Measurements from ENCODE around the gene F9. TPM values are rescaled to one million over a fixed set of nuclear protein-coding genes. Genes with fewer than 3 reads are reported as not detected.

F9 gene
- total RNA-seq (2022) (not detected in 2 replicates), Bru-seq, nascent RNA (not detected), BruChase-seq, experiment 1, labeled RNA remaining after a 2-hour chase (percentile 3 among the genes with signal in this experiment), BruChase-seq, experiment 2, labeled RNA remaining after a 6-hour chase (not detected)
- long read RNA-seq, result 0 reads

- Histone ChIP-seq H3K27me3 (replicated peaks; ENCODE audit: control insufficient read depth, insufficient read depth, low read length) (no peaks in the 10 kb centered on the region), H3K4me3 (ENCODE audit: low read depth, low read length) (no peak within 1 kb of the TSS), H3K36me3 (ENCODE audit: control insufficient read depth, insufficient read depth, low read length) (no peaks in the 10 kb centered on the region), H3K9me3 (no peaks in the 10 kb centered on the region), H3K4me1 (no peaks in the 10 kb centered on the region)
- intact Hi-C loops (cut with micrococcal nuclease; ENCODE audit: unreplicated experiment), result no loop called here
- POLR2A ChIA-PET, result no interaction called here
- peaks cover 4% of the 10 kb centered on the region for H3K27me3 Mint-ChIP-seq (ENCODE audit: insufficient read depth, unreplicated experiment)
- no peak for DNase-seq
- CTCF ChIA-PET, result no interaction called here
- H3K9me3 Mint-ChIP-seq (ENCODE audit: unreplicated experiment), result no peaks in the 10 kb centered on the region
- no peak for TF ChIP-seq CTCF (IDR thresholded peaks at IDR 0.05; ENCODE audit: insufficient read depth in 1 of 2, low read depth in 1 of 2, low read length in 1 of 2, severe bottlenecking in 1 of 2, unreplicated experiment in 1 of 2)
- no peak within 1 kb of the TSS for H3K27ac Mint-ChIP-seq (ENCODE audit: unreplicated experiment)
- no peaks in the 10 kb centered on the region for H3K4me1 Mint-ChIP-seq (ENCODE audit: low read depth, unreplicated experiment)
- H3K36me3 Mint-ChIP-seq (ENCODE audit: insufficient read depth, unreplicated experiment), result no peaks in the 10 kb centered on the region
- no TSS peak for BruUV-seq (replicated peaks)
- no peak within 1 kb of the TSS for H3K4me3 Mint-ChIP-seq (ENCODE audit: unreplicated experiment)
Observed at GRCh38 chrX:139530550-139530949, at the start of gene F9. Gene F9, plus strand, starts transcription at chrX:139530739. Its CDS starts 26 bp downstream, at chrX:139530765.

GRCh38 chrX:139483699-139484098, 46.8 kb upstream of the F9 start:
- H3K27me3 Mint-ChIP-seq (ENCODE audit: insufficient read depth, unreplicated experiment), result peaks cover 3% of the 10 kb centered on the region
- no peaks in the 10 kb centered on the region for H3K4me1 Mint-ChIP-seq (ENCODE audit: low read depth, unreplicated experiment)
- no peaks in the 10 kb centered on the region for H3K9me3 ChIP-seq
- H3K27ac Mint-ChIP-seq (ENCODE audit: unreplicated experiment), result no peak overlapping the region
- POLR2A ChIA-PET, result no interaction called here
- no peaks in the 10 kb centered on the region for H3K4me1 ChIP-seq
- no peak for DNase-seq
- no peaks in the 10 kb centered on the region for H3K9me3 Mint-ChIP-seq (ENCODE audit: unreplicated experiment)
- no peaks in the 10 kb centered on the region for H3K27me3 ChIP-seq (replicated peaks; ENCODE audit: control insufficient read depth, insufficient read depth, low read length)
- TF ChIP-seq CTCF (IDR thresholded peaks at IDR 0.05; ENCODE audit: insufficient read depth in 1 of 2, low read depth in 1 of 2, low read length in 1 of 2, severe bottlenecking in 1 of 2, unreplicated experiment in 1 of 2), result no peak
- H3K36me3 Mint-ChIP-seq (ENCODE audit: insufficient read depth, unreplicated experiment), result no peaks in the 10 kb centered on the region
- no TSS peak for BruUV-seq (replicated peaks)
- intact Hi-C loops (cut with micrococcal nuclease; ENCODE audit: unreplicated experiment), result no loop called here
- no peaks in the 10 kb centered on the region for H3K36me3 ChIP-seq (ENCODE audit: control insufficient read depth, insufficient read depth, low read length)
- CTCF ChIA-PET, result no interaction called here
- no peak overlapping the region for H3K4me3 Mint-ChIP-seq (ENCODE audit: unreplicated experiment)
- H3K4me3 ChIP-seq (ENCODE audit: low read depth, low read length), result no peak overlapping the region

- ChIA-PET POLR2A (no interaction called here), CTCF (no interaction called here)
- H3K27me3 ChIP-seq (replicated peaks; ENCODE audit: control insufficient read depth, insufficient read depth, low read length), result no peaks in the 10 kb centered on the region
- intact Hi-C loops (cut with micrococcal nuclease; ENCODE audit: unreplicated experiment), result no loop called here
- Mint-ChIP-seq H3K27ac (ENCODE audit: unreplicated experiment) (no peak overlapping the region), H3K36me3 (ENCODE audit: insufficient read depth, unreplicated experiment) (no peaks in the 10 kb centered on the region), H3K4me1 (ENCODE audit: low read depth, unreplicated experiment) (no peaks in the 10 kb centered on the region), H3K27me3 (ENCODE audit: insufficient read depth, unreplicated experiment) (peaks cover 3% of the 10 kb centered on the region), H3K9me3 (ENCODE audit: unreplicated experiment) (no peaks in the 10 kb centered on the region), H3K4me3 (ENCODE audit: unreplicated experiment) (no peak overlapping the region)
- H3K4me3 ChIP-seq (ENCODE audit: low read depth, low read length), result no peak overlapping the region
- no peaks in the 10 kb centered on the region for H3K36me3 ChIP-seq (ENCODE audit: control insufficient read depth, insufficient read depth, low read length)
- H3K9me3 ChIP-seq, result no peaks in the 10 kb centered on the region
- BruUV-seq (replicated peaks), result no TSS peak
- no peaks in the 10 kb centered on the region for H3K4me1 ChIP-seq
- no peak for DNase-seq
- TF ChIP-seq CTCF (IDR thresholded peaks at IDR 0.05; ENCODE audit: insufficient read depth in 1 of 2, low read depth in 1 of 2, low read length in 1 of 2, severe bottlenecking in 1 of 2, unreplicated experiment in 1 of 2), result no peak
Observed at GRCh38 chrX:139484591-139484990, 45.9 kb upstream of the F9 start.
